HepG2 (cell line): ENCODE results near the gene STK10. TPM values are rescaled to one million over a fixed set of nuclear protein-coding genes. Genes with fewer than 3 reads are reported as not detected.

Experiments
- ELF3 ChIP-seq: IDR thresholded peaks from 2 replicates; pipeline ENCODE4 v1.6.1; 2016; ENCODE audit warnings: missing genetic modification reagents, missing compliant biosample characterization
- GABPA ChIP-seq, 2 experiments: IDR thresholded peaks; 2 replicates each; pipeline ENCODE4 v1.6.1; 2011 to 2016; ENCODE audit warnings: low read depth in 2 of 2, low read length in 1 of 2, missing biosample characterization in 1 of 2, missing genetic modification characterization in 1 of 2
- JUND ChIP-seq: sonication (generic); formaldehyde crosslinking; IDR thresholded peaks from 2 replicates; pipeline ENCODE4 v1.8.0; 2022; ENCODE audit warnings: mild to moderate bottlenecking, missing genetic modification reagents
- KDM1A ChIP-seq: IDR thresholded peaks from 2 replicates; pipeline ENCODE4 v1.6.1; 2016; ENCODE audit warnings: missing compliant biosample characterization
- NR2F1 ChIP-seq, 2 experiments: fragments of 450-650 bp in 1 of 2; formaldehyde crosslinking in 1 of 2; IDR thresholded peaks; 2 replicates each; pipeline versions ENCODE4 v1.5.0 to v1.6.1; 2016 to 2020; ENCODE audit warnings: mild to moderate bottlenecking in 1 of 2, missing compliant biosample characterization in 1 of 2, missing genetic modification reagents in 1 of 2, moderate library complexity in 1 of 2
- NR2F2 ChIP-seq: IDR thresholded peaks from 2 replicates; pipeline ENCODE4 v1.6.1; 2012; ENCODE audit warnings: low read depth, inconsistent platforms, borderline replicate concordance
- RARA ChIP-seq: IDR thresholded peaks from 2 replicates; pipeline ENCODE4 v1.6.1; 2016; ENCODE audit warnings: missing genetic modification reagents, missing compliant biosample characterization
- RBM39 ChIP-seq: fragments of 200-400 bp; formaldehyde crosslinking; IDR thresholded peaks from one replicate; pipeline ENCODE4 v1.6.1; 2018; ENCODE audit warnings: antibody characterized with exemption, mild to moderate bottlenecking, low read depth, low read length; ENCODE audit not compliant: poor library complexity, severe bottlenecking
- RNF2 ChIP-seq: fragments of 450-650 bp; conservative IDR thresholded peaks from 2 replicates; pipeline ENCODE4 v1.6.1; 2016; ENCODE audit warnings: low read depth
- SSRP1 ChIP-seq: IDR thresholded peaks from 2 replicates; pipeline ENCODE4 v1.6.1; 2016; ENCODE audit warnings: control low read depth
- TFE3 ChIP-seq: IDR thresholded peaks from 2 replicates; pipeline ENCODE4 v1.6.1; 2016
- ZBTB3 ChIP-seq: sonication (generic); formaldehyde crosslinking; IDR thresholded peaks from 2 replicates; pipeline ENCODE4 v1.4.0; 2020; ENCODE audit warnings: low read depth, mild to moderate bottlenecking, moderate library complexity, missing genetic modification reagents, borderline replicate concordance
- ZFP41 ChIP-seq: sonication (generic); formaldehyde crosslinking; IDR thresholded peaks from 2 replicates; pipeline ENCODE4 v1.4.0; 2020; ENCODE audit warnings: mild to moderate bottlenecking, missing genetic modification reagents, borderline replicate concordance
- ZNF224 ChIP-seq: sonication (generic); formaldehyde crosslinking; IDR thresholded peaks from 2 replicates; pipeline ENCODE4 v1.5.0; 2020; ENCODE audit warnings: mild to moderate bottlenecking, missing genetic modification reagents
- ZNF280B ChIP-seq: sonication (generic); formaldehyde crosslinking; IDR thresholded peaks from 2 replicates; pipeline ENCODE4 v1.5.0; 2020; ENCODE audit warnings: missing genetic modification reagents, mild to moderate bottlenecking, borderline replicate concordance
- ZNF281 ChIP-seq: sonication (generic); formaldehyde crosslinking; IDR thresholded peaks from 2 replicates; pipeline ENCODE4 v1.4.0; 2020; ENCODE audit warnings: missing genetic modification reagents, borderline replicate concordance
- ZNF3 ChIP-seq: IDR thresholded peaks from 2 replicates; pipeline ENCODE4 v1.7.0; 2017; ENCODE audit warnings: inconsistent platforms
- ZNF577 ChIP-seq: sonication (generic); formaldehyde crosslinking; IDR thresholded peaks from 2 replicates; pipeline ENCODE4 v1.4.0; 2020; ENCODE audit warnings: mild to moderate bottlenecking, low read depth, missing genetic modification reagents, borderline replicate concordance
- ZNF644 ChIP-seq: IDR thresholded peaks from 2 replicates; pipeline ENCODE4 v1.6.1; 2016; ENCODE audit warnings: low read depth
- ZNF713 ChIP-seq: sonication (generic); formaldehyde crosslinking; IDR thresholded peaks from 2 replicates; pipeline ENCODE4 v1.4.0; 2020; ENCODE audit warnings: mild to moderate bottlenecking, missing genetic modification reagents
- ZNF768 ChIP-seq: sonication (generic); formaldehyde crosslinking; IDR thresholded peaks from 2 replicates; pipeline ENCODE4 v1.4.0; 2020; ENCODE audit warnings: missing genetic modification reagents
- polyA plus RNA-seq, 8 experiments: library from polyadenylated mRNA; depleted of rRNA in 3 of 8; stranded (reverse) in 7 of 8; unstranded in 1 of 8; fragments of >200 nt; fragmentation: Illumina TruSeq in 4 of 8; extraction: Trizol in 4 of 8; gene quantifications; 2 replicates each; pipeline versions ENCODE4 v1.2.1 to v1.2.3, GENCODE V29; 2011 to 2016; ENCODE audit warnings: low read depth in 4 of 8, missing spikeins in 1 of 8, mixed read lengths in 1 of 8; ENCODE audit not compliant: insufficient read depth in 1 of 8
- total RNA-seq, 5 experiments: library from RNA; depleted of rRNA; stranded (reverse); fragments of >200 nt; fragmentation: Illumina TruSeq; extraction: Trizol; gene quantifications; 2 replicates each; pipeline ENCODE4 v1.2.3, GENCODE V29; 2016; ENCODE audit warnings: low read depth in 1 of 5
- TF ChIP-seq, protein P1 (sequence below): sonication (generic); formaldehyde crosslinking; IDR thresholded peaks from 2 replicates; pipeline ENCODE4 v1.4.0; 2020; ENCODE audit warnings: missing genetic modification reagents, borderline replicate concordance
- TF ChIP-seq, protein P2 (sequence below): IDR thresholded peaks from 2 replicates; pipeline ENCODE4 v1.6.1; 2016; ENCODE audit warnings: low read depth, control low read depth

The STK10 gene
- total and polyA plus RNA-seq, 2 of the 13 experiments (the other 11 are each of a cell fraction or from before 2014, with no cell fraction given): 7.0 to 7.2 TPM

GRCh38 chr5:172175263-172175719, 12.7 kb downstream of the STK10 start (continued):
- TF ChIP-seq ZFP41 (CRISPR knock-in tag): no peak
- no peak for TF ChIP-seq ZNF224 (CRISPR knock-in tag)
- TF ChIP-seq, protein P1, sequence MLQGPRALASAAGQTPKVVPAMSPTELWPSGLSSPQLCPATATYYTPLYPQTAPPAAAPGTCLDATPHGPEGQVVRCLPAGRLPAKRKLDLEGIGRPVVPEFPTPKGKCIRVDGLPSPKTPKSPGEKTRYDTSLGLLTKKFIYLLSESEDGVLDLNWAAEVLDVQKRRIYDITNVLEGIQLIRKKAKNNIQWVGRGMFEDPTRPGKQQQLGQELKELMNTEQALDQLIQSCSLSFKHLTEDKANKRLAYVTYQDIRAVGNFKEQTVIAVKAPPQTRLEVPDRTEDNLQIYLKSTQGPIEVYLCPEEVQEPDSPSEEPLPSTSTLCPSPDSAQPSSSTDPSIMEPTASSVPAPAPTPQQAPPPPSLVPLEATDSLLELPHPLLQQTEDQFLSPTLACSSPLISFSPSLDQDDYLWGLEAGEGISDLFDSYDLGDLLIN (CRISPR knock-in tag): no peak
- TF ChIP-seq SSRP1 (CRISPR knock-in tag): no peak
- TF ChIP-seq JUND: no peak
- no peak for TF ChIP-seq RARA (CRISPR knock-in tag)
- peak; percentile 57 for TF ChIP-seq GABPA (IDR thresholded peaks at IDR 0.05; ENCODE audit: low read depth, low read length)
- TF ChIP-seq GABPA (CRISPR knock-in tag; IDR thresholded peaks at IDR 0.05; ENCODE audit: low read depth): peak; percentile 80
- TF ChIP-seq ZNF577 (CRISPR knock-in tag): no peak
- TF ChIP-seq ZNF768 (CRISPR knock-in tag): peak; percentile 29; the same call in 1 of the 2 replicates
- TF ChIP-seq ZNF281 (CRISPR knock-in tag): no peak
- TF ChIP-seq RBM39: no peak
- TF ChIP-seq ZBTB3 (CRISPR knock-in tag): no peak
- TF ChIP-seq ELF3 (CRISPR knock-in tag): no peak; the same call in 1 of the 2 replicates
- no peak for TF ChIP-seq KDM1A
- TF ChIP-seq TFE3 (CRISPR knock-in tag): no peak
- no peak for TF ChIP-seq ZNF280B (CRISPR knock-in tag)
- TF ChIP-seq, protein P2, sequence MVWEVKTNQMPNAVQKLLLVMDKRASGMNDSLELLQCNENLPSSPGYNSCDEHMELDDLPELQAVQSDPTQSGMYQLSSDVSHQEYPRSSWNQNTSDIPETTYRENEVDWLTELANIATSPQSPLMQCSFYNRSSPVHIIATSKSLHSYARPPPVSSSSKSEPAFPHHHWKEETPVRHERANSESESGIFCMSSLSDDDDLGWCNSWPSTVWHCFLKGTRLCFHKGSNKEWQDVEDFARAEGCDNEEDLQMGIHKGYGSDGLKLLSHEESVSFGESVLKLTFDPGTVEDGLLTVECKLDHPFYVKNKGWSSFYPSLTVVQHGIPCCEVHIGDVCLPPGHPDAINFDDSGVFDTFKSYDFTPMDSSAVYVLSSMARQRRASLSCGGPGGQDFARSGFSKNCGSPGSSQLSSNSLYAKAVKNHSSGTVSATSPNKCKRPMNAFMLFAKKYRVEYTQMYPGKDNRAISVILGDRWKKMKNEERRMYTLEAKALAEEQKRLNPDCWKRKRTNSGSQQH (CRISPR knock-in tag): no peak
- no peak for TF ChIP-seq ZNF713
- TF ChIP-seq ZNF3: no peak
- no peak for TF ChIP-seq ZNF644 (CRISPR knock-in tag)
- no peak for TF ChIP-seq NR2F1 (CRISPR knock-in tag; IDR thresholded peaks at IDR 0.05)
- TF ChIP-seq RNF2: no peak
- TF ChIP-seq NR2F2: no peak
